Psoas muscle (tissue), 8 donors: ENCODE measurements around the gene GNG7. TPM values are rescaled to one million over a fixed set of nuclear protein-coding genes. Genes with fewer than 3 reads are reported as not detected.
"Not testable (repeated sequence)": the region's sequence is repeated elsewhere in the genome, so short reads cannot be mapped to it uniquely, and the experiment has no call there.

Experiments
- ATAC-seq, 4 donors: fragments of 200-7000 bp; cut with Tn5 transposase; one replicate each; pipeline ENCODE4 v1.9.1; 2020; ENCODE audit warnings: moderate library complexity in 3 of 4, mild to moderate bottlenecking in 2 of 4
- DNase-seq, 2 donors: peaks; one replicate each; pipeline ENCODE4 v3.0.0-alpha.2; 2020
- H3K27ac ChIP-seq: fragments of 200-600 bp; one replicate; pipeline ENCODE4 v1.8.0; 2022
- H3K27me3 ChIP-seq, 3 donors: fragments of 200-600 bp in 1 of 3; one replicate each; pipeline versions ENCODE4 v1.6.1 to v1.8.0; 2013 to 2022; ENCODE audit warnings: low read length in 2 of 3, mild to moderate bottlenecking in 2 of 3, moderate library complexity in 1 of 3; ENCODE audit not compliant: insufficient read depth in 3 of 3
- H3K36me3 ChIP-seq, 2 donors: fragments of 200-600 bp in 1 of 2; one replicate each; pipeline versions ENCODE4 v1.6.1 to v1.8.0; 2013 to 2022; ENCODE audit warnings: low read depth in 1 of 2, mild to moderate bottlenecking in 1 of 2, moderate library complexity in 1 of 2; ENCODE audit not compliant: insufficient read depth in 1 of 2
- H3K4me1 ChIP-seq: fragments of 200-600 bp; one replicate; pipeline ENCODE4 v1.8.0; 2022
- H3K4me3 ChIP-seq: fragments of 200-600 bp; one replicate; pipeline ENCODE4 v1.8.0; 2022; ENCODE audit warnings: mild to moderate bottlenecking
- H3K9me3 ChIP-seq: fragments of 200-600 bp; one replicate; pipeline ENCODE4 v1.8.0; 2022
- WGBS, 3 donors: extraction: QIAGEN DNeasy Blood & Tissue Kit; methylation state at CpG; one replicate each; pipeline versions ENCODE4 v1.1.6 to v1.1.7; 2013; 5-methylcytosine and 5-hydroxymethylcytosine counted together
- intact Hi-C, 2 donors: fragments of 100-400 bp; cut with DNase I; formaldehyde crosslinking; loops; one replicate each; pipeline versions ENCODE4 v1.11.0 to v1.14.2; 2022
- polyA plus RNA-seq, 3 donors: library from polyadenylated mRNA; stranded (reverse); fragments of 200-250 nt; gene quantifications; one replicate each; pipeline ENCODE4 v1.2.3, GENCODE V29; 2013
- total RNA-seq, 4 donors: library from RNA; stranded (reverse); fragmentation: NEBNext Ultra II Directional in 2 of 4; extraction: Animal tissue kit (Norgen Biotek cat#: 25700) in 2 of 4; gene quantifications; one replicate each; pipeline versions ENCODE4 v1.2.1 to v1.2.4, GENCODE V29; 2021 to 2023
- TF ChIP-seq, protein P1 (sequence below): fragments of 200-600 bp; IDR thresholded peaks from one replicate; pipeline ENCODE4 v1.8.0; 2022; ENCODE audit warnings: antibody characterized with exemption
- donor health status: healthy with polysubstance abuse.
- donor health status: DM: no; HTN: no; CAD: no; lungs with moderate emphysema.
- donor health status: Bipolar disorder and iron deficiency.
- donor health status: healthy.
- donor health status: DM: yes; HTN: yes; CAD: no.
- donor health status: DM: no; HTN: no; CAD: no.
- donor health status: DM: no; HTN: no; CAD: no.
- donor health status: DM: yes; HTN: yes; CAD: no.

Gene GNG7
- total and polyA plus RNA-seq, 7 donors, result 0.48 to 5.4 (median 1.2) TPM

DNA sequence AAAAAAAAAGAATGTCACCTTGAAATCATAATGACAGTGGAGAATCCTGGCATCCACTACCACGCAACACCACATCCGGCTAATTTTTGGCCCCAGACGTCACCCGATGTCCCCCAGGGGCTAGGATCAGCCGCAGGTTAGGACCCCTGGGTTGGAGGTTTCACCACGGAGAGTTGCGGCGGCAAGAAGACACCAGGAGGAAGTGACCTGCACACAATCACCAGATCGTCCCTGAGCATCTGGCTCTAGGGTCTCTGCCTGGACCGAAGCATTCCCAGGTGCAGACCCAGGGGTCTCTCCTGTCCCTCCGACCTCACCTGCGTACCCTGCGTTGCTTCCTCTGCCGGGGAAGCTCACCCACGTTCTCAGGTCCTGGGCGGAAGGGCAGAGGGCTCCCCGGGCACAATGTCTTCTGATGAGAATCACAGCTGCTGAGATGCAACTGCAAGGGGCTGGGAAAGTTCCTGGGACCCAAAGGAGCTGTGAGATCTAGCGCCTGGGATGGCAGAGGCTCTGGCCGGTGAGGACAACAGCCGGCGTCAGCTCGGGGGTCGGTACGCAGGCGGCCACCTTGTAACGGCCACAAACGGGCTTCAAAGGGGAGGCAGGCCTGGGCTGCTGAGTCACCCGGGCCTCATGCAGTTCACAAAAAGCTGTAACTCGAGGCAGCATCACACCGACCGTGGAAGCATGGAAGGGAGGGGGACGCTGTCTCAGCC is 115.3 kb downstream of the GNG7 start:
- TF ChIP-seq, protein P1, sequence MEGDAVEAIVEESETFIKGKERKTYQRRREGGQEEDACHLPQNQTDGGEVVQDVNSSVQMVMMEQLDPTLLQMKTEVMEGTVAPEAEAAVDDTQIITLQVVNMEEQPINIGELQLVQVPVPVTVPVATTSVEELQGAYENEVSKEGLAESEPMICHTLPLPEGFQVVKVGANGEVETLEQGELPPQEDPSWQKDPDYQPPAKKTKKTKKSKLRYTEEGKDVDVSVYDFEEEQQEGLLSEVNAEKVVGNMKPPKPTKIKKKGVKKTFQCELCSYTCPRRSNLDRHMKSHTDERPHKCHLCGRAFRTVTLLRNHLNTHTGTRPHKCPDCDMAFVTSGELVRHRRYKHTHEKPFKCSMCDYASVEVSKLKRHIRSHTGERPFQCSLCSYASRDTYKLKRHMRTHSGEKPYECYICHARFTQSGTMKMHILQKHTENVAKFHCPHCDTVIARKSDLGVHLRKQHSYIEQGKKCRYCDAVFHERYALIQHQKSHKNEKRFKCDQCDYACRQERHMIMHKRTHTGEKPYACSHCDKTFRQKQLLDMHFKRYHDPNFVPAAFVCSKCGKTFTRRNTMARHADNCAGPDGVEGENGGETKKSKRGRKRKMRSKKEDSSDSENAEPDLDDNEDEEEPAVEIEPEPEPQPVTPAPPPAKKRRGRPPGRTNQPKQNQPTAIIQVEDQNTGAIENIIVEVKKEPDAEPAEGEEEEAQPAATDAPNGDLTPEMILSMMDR, result no peak
- WGBS, 3 donors, result 73 to 78% (median 76%) methylated on average over 32 of the region's 32 CpGs

DNA sequence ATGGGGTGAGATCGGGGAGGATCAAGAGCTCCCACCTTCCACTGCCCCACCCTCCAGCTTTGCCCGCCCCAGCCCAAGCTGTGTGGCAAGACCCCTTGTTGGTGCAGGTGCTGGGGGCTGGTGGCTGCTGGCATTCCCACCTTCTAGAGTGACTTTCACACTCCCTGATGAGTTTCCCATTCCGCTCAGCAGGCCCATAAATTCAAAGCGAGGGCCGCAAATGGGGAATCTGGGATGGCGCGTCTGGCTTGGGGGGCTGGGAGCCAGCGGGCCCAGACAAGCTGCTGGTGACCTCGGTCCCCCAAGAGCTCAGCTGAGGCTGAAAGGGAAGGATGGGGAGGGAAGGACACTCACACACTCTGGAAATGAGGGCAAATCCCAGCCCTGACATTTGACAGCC is 116.3 kb downstream of the GNG7 start:
- TF ChIP-seq, protein P1, result no peak
- ATAC-seq (no peak), DNase-seq (no peak)
- intact Hi-C loops, result no loop called here
- H3K27ac ChIP-seq, result no peak overlapping the region
- H3K27me3 ChIP-seq, result no peaks in the 10 kb centered on the region
- WGBS, 3 donors, result 81 to 85% (median 82%) methylated on average over 9 of the region's 9 CpGs
- H3K4me1 ChIP-seq, result no peaks in the 10 kb centered on the region
- peaks cover 4% of the 10 kb centered on the region for H3K9me3 ChIP-seq
- H3K4me3 ChIP-seq, result no peak overlapping the region
- H3K36me3 ChIP-seq, result no peaks in the 10 kb centered on the region

More for the DNA sequence above, 115.3 kb downstream of the GNG7 start:
- no peak for ATAC-seq
- intact Hi-C loops, result no loop called here
- no peaks in the 10 kb centered on the region for H3K4me1 ChIP-seq
- peaks cover 4% of the 10 kb centered on the region for H3K9me3 ChIP-seq
- H3K36me3 ChIP-seq, result no peaks in the 10 kb centered on the region
- no peaks in the 10 kb centered on the region for H3K27me3 ChIP-seq
- peak overlapping the region; percentile 41 for H3K27ac ChIP-seq
- DNase-seq, result no peak
- no peak overlapping the region for H3K4me3 ChIP-seq

DNA sequence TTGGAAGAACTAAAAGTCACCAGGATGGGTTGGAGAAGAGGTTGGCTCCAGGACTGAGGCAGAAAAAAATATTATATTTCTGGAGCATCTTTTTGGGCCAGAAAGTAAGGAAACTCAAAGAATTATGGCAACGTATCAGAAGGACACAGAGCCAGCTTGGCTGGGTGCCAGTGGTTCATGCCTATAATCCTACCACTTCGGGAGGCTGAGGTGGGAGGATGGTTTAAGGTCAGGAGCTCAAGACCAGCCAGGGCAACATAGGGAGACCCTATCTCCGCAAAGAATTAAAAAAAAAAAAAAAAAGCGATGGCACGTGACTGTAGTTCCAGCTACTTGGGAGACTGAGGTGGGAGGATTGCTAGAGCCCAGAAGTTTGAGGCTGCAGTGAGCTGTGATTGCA is 118.5 kb downstream of the GNG7 start:
- intact Hi-C loops, result no loop called here

DNA sequence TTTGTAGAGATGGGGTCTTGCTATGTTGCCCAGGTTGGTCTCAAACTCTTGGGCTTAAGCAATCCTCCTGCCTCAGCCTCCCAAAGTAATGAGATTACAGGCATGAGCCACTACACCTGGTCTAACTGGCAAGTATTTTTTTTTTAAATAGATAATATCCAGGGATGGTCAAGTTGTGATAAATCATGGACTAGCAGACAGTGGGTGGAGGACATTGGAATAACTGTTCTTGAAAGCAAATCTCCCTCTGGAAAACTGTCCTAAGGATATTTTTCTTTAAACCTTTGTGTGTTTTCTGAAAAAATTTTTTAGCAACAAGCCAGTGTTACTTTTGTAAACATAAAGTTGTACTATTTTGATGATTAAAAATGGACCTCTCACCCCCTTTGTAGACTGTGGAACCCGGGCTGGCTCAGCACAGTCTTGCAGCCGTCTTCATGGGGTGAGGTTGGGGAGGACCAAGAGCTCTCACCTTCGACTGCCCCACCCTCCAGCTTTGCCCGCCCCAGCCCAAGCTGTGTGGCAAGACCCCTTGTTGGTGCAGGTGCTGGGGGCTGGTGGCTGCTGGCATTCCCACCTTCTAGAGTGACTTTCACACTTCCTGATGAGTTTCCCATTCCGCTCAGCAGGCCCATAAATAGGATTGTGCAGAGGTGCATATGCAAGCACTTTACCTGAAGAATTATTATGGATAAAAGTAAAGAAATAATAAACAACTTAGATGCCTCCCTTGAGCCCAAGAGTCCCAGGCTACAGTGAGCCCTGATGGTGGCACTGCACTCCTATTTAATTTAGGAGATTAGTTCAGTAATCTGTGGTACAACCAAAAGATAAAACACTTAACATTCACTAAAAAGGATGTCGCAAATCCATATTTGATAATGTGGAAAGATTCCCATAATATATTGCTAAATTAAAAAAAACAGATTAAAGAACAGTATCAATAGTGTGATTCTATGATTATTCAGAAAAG is 119.2 kb downstream of the GNG7 start:
- Histone ChIP-seq H3K4me1 (peaks cover 17% of the 10 kb centered on the region), H3K4me3 (no peak overlapping the region), H3K9me3 (peaks cover 4% of the 10 kb centered on the region), H3K27ac (no peak overlapping the region), H3K27me3 (no peaks in the 10 kb centered on the region), H3K36me3 (no peaks in the 10 kb centered on the region)
- no peak for ATAC-seq
- intact Hi-C loops, result no loop called here
- no peak for DNase-seq
- TF ChIP-seq, protein P1, result no peak
- 91 to 95% (median 94%) methylated on average over 5 to 6 of the region's 6 CpGs for WGBS, 3 donors

More for the DNA sequence above, 118.5 kb downstream of the GNG7 start:
- no peak overlapping the region for H3K27ac ChIP-seq
- no peaks in the 10 kb centered on the region for H3K36me3 ChIP-seq
- H3K4me1 ChIP-seq, result peaks cover 10% of the 10 kb centered on the region
- no peaks in the 10 kb centered on the region for H3K27me3 ChIP-seq
- DNase-seq (no peak), ATAC-seq (no peak)
- H3K4me3 ChIP-seq, result no peak overlapping the region
- H3K9me3 ChIP-seq, result peaks cover 4% of the 10 kb centered on the region
- WGBS, 3 donors, result 59 to 69% (median 68%) methylated on average over 5 of the region's 5 CpGs
- TF ChIP-seq, protein P1, result no peak

DNA sequence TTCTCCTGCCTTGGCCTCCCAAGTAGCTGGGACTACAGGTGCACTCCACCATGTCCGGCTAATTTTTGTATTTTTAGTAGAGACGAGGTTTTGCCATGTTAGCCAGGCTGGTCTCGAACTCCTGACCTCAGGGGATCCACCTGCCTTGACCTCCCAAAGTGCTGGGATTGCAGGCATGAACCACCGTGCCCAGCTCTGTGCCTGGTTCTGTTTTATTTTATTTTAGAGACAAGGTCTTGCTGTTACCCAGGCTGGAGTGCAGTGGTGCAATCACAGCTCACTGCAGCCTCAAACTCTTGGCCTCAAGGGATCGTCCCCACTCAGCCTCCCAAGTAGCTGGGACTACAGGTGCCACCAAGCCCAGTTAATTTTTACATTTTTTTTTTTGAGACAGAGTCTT is 122.1 kb downstream of the GNG7 start:
- H3K4me3 ChIP-seq, H3K9me3 ChIP-seq, H3K27ac ChIP-seq, DNase-seq, H3K36me3 ChIP-seq, intact Hi-C loops, H3K27me3 ChIP-seq, ATAC-seq: not testable (repeated sequence)
- H3K4me1 ChIP-seq, result peaks cover 17% of the 10 kb centered on the region
- WGBS, 3 donors, result 94 to 96% (median 95%) methylated on average over 5 of the region's 5 CpGs
